Activated gamma-delta T cell treated with Interleukin-2 at 50 U/mL for 16 hours (primary cell): ENCODE results near the gene ALDH1B1.
"Not testable (repeated sequence)": the region's sequence is repeated elsewhere in the genome, so short reads cannot be mapped to it uniquely, and the experiment has no call there.

ENCODE experiments used
- DNase-seq: peaks from one replicate; pipeline ENCODE4 v3.0.0-alpha.2; 2020

ALDH1B1 gene

GRCh38 chr9:38362852-38363588, 29.5 kb upstream of the ALDH1B1 start:
- DNase-seq = no peak

- no peak for DNase-seq
Observed at GRCh38 chr9:38363589-38363925, 28.9 kb upstream of the ALDH1B1 start.

GRCh38 chr9:38367898-38368297, 24.6 kb upstream of the ALDH1B1 start:
- DNase-seq = no peak

GRCh38 chr9:38368731-38369130, 23.8 kb upstream of the ALDH1B1 start:
- no peak for DNase-seq

- DNase-seq = no peak
Observed at GRCh38 chr9:38370176-38370575, 22.3 kb upstream of the ALDH1B1 start.

- no peak for DNase-seq
Observed at GRCh38 chr9:38371495-38371894, 21.0 kb upstream of the ALDH1B1 start.

- no peak for DNase-seq
Observed at GRCh38 chr9:38372762-38373619, 19.5 kb upstream of the ALDH1B1 start.

GRCh38 chr9:38373679-38374078, 18.8 kb upstream of the ALDH1B1 start:
- no peak for DNase-seq

- no peak for DNase-seq
Observed at GRCh38 chr9:38374847-38375571, 17.5 kb upstream of the ALDH1B1 start.

GRCh38 chr9:38375572-38375963, 16.9 kb upstream of the ALDH1B1 start:
- no peak for DNase-seq

GRCh38 chr9:38376021-38376670, 16.4 kb upstream of the ALDH1B1 start:
- no peak for DNase-seq

GRCh38 chr9:38377336-38378083, 15.0 kb upstream of the ALDH1B1 start:
- DNase-seq = not testable (repeated sequence)

GRCh38 chr9:38380230-38380871, 12.2 kb upstream of the ALDH1B1 start:
- DNase-seq = no peak

GRCh38 chr9:38380872-38381534, 11.5 kb upstream of the ALDH1B1 start:
- DNase-seq = no peak

- no peak for DNase-seq
Observed at GRCh38 chr9:38382141-38382540, 10.4 kb upstream of the ALDH1B1 start.

GRCh38 chr9:38384990-38385848, 7.3 kb upstream of the ALDH1B1 start:
- DNase-seq = no peak

- no peak for DNase-seq
Observed at GRCh38 chr9:38385896-38386295, 6.6 kb upstream of the ALDH1B1 start.

GRCh38 chr9:38386319-38386895, 6.1 kb upstream of the ALDH1B1 start:
- no peak for DNase-seq

- DNase-seq = no peak
Observed at GRCh38 chr9:38387066-38387465, 5.4 kb upstream of the ALDH1B1 start.

GRCh38 chr9:38387751-38388150, 4.8 kb upstream of the ALDH1B1 start:
- no peak for DNase-seq
